ENCODE measurements around the gene ADAM12.

- no peak for TF ChIP-seq TEAD2 (tag; IDR thresholded peaks at IDR 0.05)
- TF ChIP-seq KAT7 (CRISPR knock-in tag; IDR thresholded peaks at IDR 0.05; ENCODE audit: borderline replicate concordance) = no peak
- no peak for TF ChIP-seq CTCF (IDR thresholded peaks at IDR 0.05 in 2 of 3, conservative IDR thresholded peaks at IDR 0.05 in 1 of 3; ENCODE audit: insufficient read depth in 2 of 3, low read depth in 1 of 3, low read length in 3 of 3)
- no peak for TF ChIP-seq TAF15 (IDR thresholded peaks at IDR 0.05; ENCODE audit: low read depth, low read length)
- no peak for TF ChIP-seq RBM25 (IDR thresholded peaks at IDR 0.05; ENCODE audit: low read depth, low read length, severe bottlenecking)
- no peak for TF ChIP-seq RFX5 (IDR thresholded peaks at IDR 0.05; ENCODE audit: low read depth, low read length)
- TF ChIP-seq IRF9 (tag; IDR thresholded peaks at IDR 0.05) = no peak
- TF ChIP-seq CHD1 (IDR thresholded peaks at IDR 0.05; ENCODE audit: low read length) = no peak
- TF ChIP-seq CEBPB (tag; IDR thresholded peaks at IDR 0.05) = no peak
Measured at GRCh38 chr10:126181626-126182025, 206.7 kb downstream of the ADAM12 start.

Measured in K562 (cell line).